ENCODE data around the gene SIGLECL1. TPM values are rescaled to one million over a fixed set of nuclear protein-coding genes. Genes with fewer than 3 reads are reported as not detected.

SIGLECL1 gene
- total and polyA plus RNA-seq, 7 experiments from 2014 or later, result not detected

Small RNA genes lying within 50 kb of the gene (microRNA-seq; reads per million reads assigned to microRNA genes)
- not detected for gene MIR8074 (ENCODE audit: borderline microRNAs expressed)

Other genes starting within 250 kb of the SIGLECL1 start
- not detected for gene KLK8, start 249.5 kb upstream of the SIGLECL1 start, total RNA-seq
- gene KLK8, start 249.5 kb upstream of the SIGLECL1 start, polyA plus RNA-seq, result not detected
- gene KLK10, start 231.4 kb upstream of the SIGLECL1 start, total RNA-seq, result not detected
- not detected for gene KLK10, start 231.4 kb upstream of the SIGLECL1 start, polyA plus RNA-seq
- gene KLK11, start 224.5 kb upstream of the SIGLECL1 start, total RNA-seq, result not detected
- not detected for gene KLK11, start 224.5 kb upstream of the SIGLECL1 start, polyA plus RNA-seq
- gene KLK12, start 216.1 kb upstream of the SIGLECL1 start, total RNA-seq, result not detected
- not detected for gene KLK12, start 216.1 kb upstream of the SIGLECL1 start, polyA plus RNA-seq
- not detected for gene KLK13, start 186.0 kb upstream of the SIGLECL1 start, total RNA-seq
- not detected for gene KLK13, start 186.0 kb upstream of the SIGLECL1 start, polyA plus RNA-seq
- under 1 TPM; 0.34 to 0.92 (median 0.66) TPM for gene KLK14, start 168.2 kb upstream of the SIGLECL1 start, total RNA-seq
- gene KLK14, start 168.2 kb upstream of the SIGLECL1 start, polyA plus RNA-seq, result not detected
- 10 to 100 TPM in 3 of 5 experiments, 1 to 10 TPM in 2; 3.3 to 11.8 (median 10.5) TPM for gene CTU1, start 142.7 kb upstream of the SIGLECL1 start, total RNA-seq
- 1 to 10 TPM; 3.0 to 6.3 TPM for gene CTU1, start 142.7 kb upstream of the SIGLECL1 start, polyA plus RNA-seq
- gene SIGLEC9, start 126.2 kb upstream of the SIGLECL1 start, total RNA-seq, result 10 to 100 TPM in 1 of 5 experiments, 1 to 10 TPM in 3, under 1 TPM in 1; 0.34 to 26.8 (median 2.2) TPM
- under 1 TPM; 0.46 to 0.69 TPM for gene SIGLEC9, start 126.2 kb upstream of the SIGLECL1 start, polyA plus RNA-seq
- gene SIGLEC7, start 108.8 kb upstream of the SIGLECL1 start, total RNA-seq, result 10 to 100 TPM in 1 of 5 experiments, under 1 TPM in 3, not detected in 1; 0.67 to 10.3 (median 0.83) TPM
- under 1 TPM in 1 of 2 donors, not detected in 1; 0.25 TPM for gene SIGLEC7, start 108.8 kb upstream of the SIGLECL1 start, polyA plus RNA-seq
- 10 to 100 TPM in 2 of 5 experiments, 1 to 10 TPM in 1, under 1 TPM in 2; 0.51 to 59.2 (median 5.0) TPM for gene CD33, start 26.0 kb upstream of the SIGLECL1 start, total RNA-seq
- gene CD33, start 26.0 kb upstream of the SIGLECL1 start, polyA plus RNA-seq, result not detected
- not detected for gene IGLON5, start 60.6 kb downstream of the SIGLECL1 start, total RNA-seq
- gene IGLON5, start 60.6 kb downstream of the SIGLECL1 start, polyA plus RNA-seq, result not detected
- gene VSIG10L, start 91.1 kb downstream of the SIGLECL1 start, total RNA-seq, result 1 to 10 TPM in 1 of 5 experiments, under 1 TPM in 3, not detected in 1; 0.13 to 1.1 (median 0.44) TPM
- gene VSIG10L, start 91.1 kb downstream of the SIGLECL1 start, polyA plus RNA-seq, result not detected
- 10 to 100 TPM; 31.8 to 90.3 (median 47.1) TPM for gene ETFB, start 115.3 kb downstream of the SIGLECL1 start, total RNA-seq
- gene ETFB, start 115.3 kb downstream of the SIGLECL1 start, polyA plus RNA-seq, result 10 to 100 TPM; 78.0 to 83.7 TPM
- gene CLDND2, start 117.9 kb downstream of the SIGLECL1 start, total RNA-seq, result 10 to 100 TPM in 1 of 5 experiments, 1 to 10 TPM in 1, under 1 TPM in 1, not detected in 2; 0.32 to 13.3 (median 4.4) TPM
- gene CLDND2, start 117.9 kb downstream of the SIGLECL1 start, polyA plus RNA-seq, result not detected
- 100 to 1,000 TPM in 1 of 5 experiments, 10 to 100 TPM in 2, 1 to 10 TPM in 2; 3.9 to 336 (median 62.3) TPM for gene NKG7, start 121.6 kb downstream of the SIGLECL1 start, total RNA-seq
- 1 to 10 TPM; 8.9 to 9.8 TPM for gene NKG7, start 121.6 kb downstream of the SIGLECL1 start, polyA plus RNA-seq
- gene LIM2, start 136.9 kb downstream of the SIGLECL1 start, total RNA-seq, result 1 to 10 TPM in 1 of 5 experiments, not detected in 4; 1.2 TPM
- gene LIM2, start 136.9 kb downstream of the SIGLECL1 start, polyA plus RNA-seq, result not detected
- gene C19orf84, start 139.5 kb downstream of the SIGLECL1 start, total RNA-seq, result not detected
- gene C19orf84, start 139.5 kb downstream of the SIGLECL1 start, polyA plus RNA-seq, result not detected
- 10 to 100 TPM in 1 of 5 experiments, 1 to 10 TPM in 1, under 1 TPM in 3; 0.16 to 36.5 (median 0.65) TPM for gene SIGLEC10, start 166.6 kb downstream of the SIGLECL1 start, total RNA-seq
- under 1 TPM; 0.06 to 0.07 TPM for gene SIGLEC10, start 166.6 kb downstream of the SIGLECL1 start, polyA plus RNA-seq
- gene SIGLEC8, start 207.4 kb downstream of the SIGLECL1 start, total RNA-seq, result not detected
- gene SIGLEC8, start 207.4 kb downstream of the SIGLECL1 start, polyA plus RNA-seq, result not detected
- not detected for gene CEACAM18, start 227.5 kb downstream of the SIGLECL1 start, total RNA-seq
- not detected for gene CEACAM18, start 227.5 kb downstream of the SIGLECL1 start, polyA plus RNA-seq

Data from naive thymus-derived CD4-positive, alpha-beta T cell (primary cell).